Ovary (tissue), 3 donors: ENCODE results near the gene PRR14L.

Experiments used
- CTCF ChIP-seq, 3 donors: fragments of 450-650 bp in 2 of 3; fragments of 200-600 bp in 1 of 3; IDR thresholded peaks; one replicate each; pipeline versions ENCODE4 v1.5.1 to v1.8.0; 2016 to 2022; ENCODE audit warnings: antibody characterized with exemption in 3 of 3, mild to moderate bottlenecking in 1 of 3
- EP300 ChIP-seq: sonication (generic); formaldehyde crosslinking; IDR thresholded peaks from one replicate; pipeline ENCODE4 v1.6.1; 2017; ENCODE audit warnings: antibody characterized with exemption
- POLR2A ChIP-seq: fragments of 450-650 bp; IDR thresholded peaks from one replicate; pipeline ENCODE4 v1.6.1; 2017; ENCODE audit warnings: antibody characterized with exemption, mild to moderate bottlenecking, moderate library complexity
- donor health status: DM: no; HTN: no; CAD: no.

- TF ChIP-seq CTCF (IDR thresholded peaks at IDR 0.05): no peak
- TF ChIP-seq POLR2A: no peak
- TF ChIP-seq EP300: no peak
Measured at GRCh38 chr22:31739795-31740201, 10.1 kb downstream of the PRR14L start.
